H54 (cell line): ENCODE measurements around the gene FGF1.

Experiments used
- DNase-seq: peaks from one replicate; pipeline ENCODE4 v3.0.0; 2011; ENCODE audit warnings: low spot score, mixed read lengths; ENCODE audit not compliant: insufficient read length
- FAIRE-seq: peaks from 3 replicates; lab custom pipeline; 2011; peaks lifted over from hg19 to GRCh38; lab: Jason Lieb, UNC
- POLR2A ChIP-seq: IDR thresholded peaks from 2 replicates; pipeline ENCODE4 v1.6.1; 2011; ENCODE audit warnings: low read depth, mild to moderate bottlenecking, low read length

The FGF1 gene

GRCh38 chr5:142686210-142686734 is 382 bp upstream of the FGF1 start:
- no peak for TF ChIP-seq POLR2A
- FAIRE-seq (no peak), DNase-seq (no peak)

GRCh38 chr5:142684508-142685041 is 1.3 kb downstream of the FGF1 start:
- FAIRE-seq (no peak), DNase-seq (no peak)
- TF ChIP-seq POLR2A = no peak

GRCh38 chr5:142683881-142684505 is 1.9 kb downstream of the FGF1 start:
- no peak for TF ChIP-seq POLR2A
- no peak for FAIRE-seq
- no peak for DNase-seq

DNA sequence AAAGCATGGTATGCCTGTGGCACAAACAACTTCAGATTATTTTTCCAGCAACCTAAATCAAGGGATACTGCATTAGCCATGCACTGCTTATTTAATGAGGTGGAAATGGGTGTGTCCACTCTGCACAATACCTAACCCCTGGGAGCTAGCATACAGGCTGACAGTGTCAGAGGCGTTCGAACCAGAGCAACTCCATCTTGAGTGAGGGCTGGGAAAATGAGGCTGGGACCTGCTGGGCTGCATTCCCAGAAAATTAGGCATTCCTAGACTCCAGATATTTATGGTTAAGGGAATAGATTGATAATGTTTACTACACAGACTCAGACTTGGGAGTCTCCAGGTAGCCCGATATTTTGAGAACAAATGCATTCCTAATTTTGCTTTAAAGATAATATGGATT is 2.8 kb downstream of the FGF1 start:
- no peak for TF ChIP-seq POLR2A
- no peak for DNase-seq
- no peak for FAIRE-seq

DNA sequence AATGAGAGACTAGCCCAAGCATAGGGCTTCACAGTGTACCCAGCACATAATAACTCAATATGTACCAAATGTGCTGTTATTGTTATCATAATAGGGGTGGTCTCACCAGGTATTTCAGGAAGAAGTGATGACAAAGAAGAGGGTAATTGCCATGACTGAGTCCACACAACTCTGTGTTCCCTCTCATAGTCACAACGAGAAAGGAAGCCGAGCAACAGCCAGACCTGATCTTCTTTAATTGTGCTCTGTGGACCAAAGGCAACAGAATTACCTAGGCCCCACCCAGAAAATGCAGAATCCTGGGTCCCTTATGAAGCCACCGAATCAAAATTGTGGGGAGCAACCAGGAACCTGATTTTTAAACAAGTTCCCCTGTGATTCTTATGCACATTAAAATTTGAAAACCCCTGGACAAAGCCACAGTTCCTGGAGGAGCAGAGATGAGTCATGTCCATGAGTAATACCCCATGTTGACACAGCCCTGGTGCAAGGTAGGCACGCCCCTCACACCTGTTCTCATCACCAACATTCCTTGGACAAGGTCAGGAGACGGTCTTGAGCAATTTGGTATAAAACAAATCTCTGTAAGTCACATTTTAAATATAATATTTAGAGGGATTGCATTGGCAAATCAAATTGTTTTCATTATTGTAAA is 5.2 kb downstream of the FGF1 start:
- peak; percentile 57 for DNase-seq
- peak; percentile 33 for FAIRE-seq
- TF ChIP-seq POLR2A = no peak

DNA sequence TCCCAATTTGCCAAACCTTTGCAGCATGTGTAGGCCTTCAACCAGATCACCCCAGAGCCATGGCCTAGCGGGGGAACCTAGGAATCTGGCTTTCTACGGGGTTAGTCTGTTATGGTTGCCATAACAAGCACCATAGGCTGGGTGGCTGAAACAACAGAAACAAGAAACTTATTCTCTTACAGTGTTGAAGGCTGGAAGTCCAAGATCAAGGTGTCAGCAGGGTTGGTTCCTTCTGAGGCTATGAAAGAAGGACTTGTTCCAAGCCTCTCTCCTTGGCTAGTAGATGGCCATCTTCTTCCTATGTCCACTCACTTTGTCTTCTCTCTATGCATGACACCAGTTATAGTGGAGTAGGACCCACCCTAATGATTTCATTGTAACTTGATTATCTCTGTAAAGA is 6.1 kb downstream of the FGF1 start:
- no peak for FAIRE-seq
- no peak for DNase-seq
- no peak for TF ChIP-seq POLR2A

DNA sequence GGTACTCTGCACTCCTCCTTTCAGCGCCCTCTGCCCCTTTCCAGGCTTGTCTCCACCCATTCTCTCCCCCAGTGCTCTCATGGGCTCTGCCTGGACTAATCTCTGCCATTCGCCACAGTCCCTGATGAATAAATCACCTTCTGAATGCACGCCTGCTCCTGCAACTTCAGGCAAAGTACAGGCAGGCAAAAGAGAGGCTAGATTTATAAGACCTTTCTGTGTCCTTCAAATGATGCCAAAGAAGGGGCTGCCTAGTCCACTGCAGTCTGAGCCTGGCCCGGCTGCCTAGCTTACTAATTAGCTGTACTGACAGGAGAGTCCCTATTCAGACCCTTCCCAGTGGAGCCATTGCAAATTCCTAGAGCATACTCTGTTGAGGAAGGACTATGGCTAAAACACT is 7.4 kb downstream of the FGF1 start:
- DNase-seq (no peak), FAIRE-seq (no peak)
- no peak for TF ChIP-seq POLR2A

GRCh38 chr5:142677198-142677597 is 8.7 kb downstream of the FGF1 start:
- no peak for TF ChIP-seq POLR2A
- no peak for FAIRE-seq
- DNase-seq = no peak

- no peak for DNase-seq
- FAIRE-seq = no peak
- TF ChIP-seq POLR2A = no peak
Measured at GRCh38 chr5:142676318-142676717, 9.6 kb downstream of the FGF1 start.

DNA sequence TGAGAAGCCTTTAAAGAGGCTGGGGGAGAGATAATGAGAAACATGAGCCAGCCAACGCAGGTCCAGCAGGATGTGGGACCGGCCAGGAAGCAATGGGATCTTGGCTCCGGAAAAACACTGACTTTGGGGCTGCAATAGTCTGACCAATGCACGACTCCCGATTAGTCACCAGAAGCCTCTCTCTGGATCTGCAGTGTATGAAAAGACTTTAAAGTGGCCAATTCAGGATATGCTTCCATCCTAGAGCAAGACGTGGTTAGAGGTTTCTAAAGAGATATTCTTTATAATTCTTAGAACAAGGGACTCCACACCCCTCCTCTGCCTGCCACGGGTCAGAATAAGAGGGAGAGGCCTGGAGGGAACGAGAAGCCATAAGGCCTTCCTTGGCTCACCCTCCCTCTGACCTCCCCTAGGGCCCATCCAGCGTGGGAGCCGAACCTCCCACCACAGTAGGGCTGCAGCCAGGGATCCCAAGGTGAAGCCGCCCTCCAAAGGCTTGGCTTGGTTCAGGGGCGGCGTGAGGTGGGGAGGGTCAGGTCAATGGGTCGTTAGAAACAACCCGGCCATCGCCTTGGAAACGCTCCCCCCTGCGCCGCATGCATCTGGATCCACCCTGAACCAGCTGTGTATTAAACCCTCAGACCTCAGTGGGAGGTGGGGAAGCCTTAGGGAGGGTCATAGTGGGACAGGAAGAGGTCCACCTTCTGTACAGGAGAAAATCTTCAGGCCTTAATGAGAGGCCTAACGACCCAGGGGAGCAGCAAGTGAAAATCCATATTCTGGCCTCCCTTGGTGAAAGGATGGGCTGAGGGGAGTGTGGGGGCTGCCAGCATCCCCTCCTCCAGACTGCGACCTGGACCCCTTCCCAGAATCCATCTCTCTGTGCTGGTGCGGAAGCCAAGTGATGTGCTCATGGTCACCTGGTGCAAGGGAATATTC is 11.1 kb downstream of the FGF1 start:
- peak; percentile 49 for DNase-seq
- no peak for FAIRE-seq
- TF ChIP-seq POLR2A = no peak

GRCh38 chr5:142671801-142672200 is 14.1 kb downstream of the FGF1 start:
- no peak for TF ChIP-seq POLR2A
- peak; percentile 30 for DNase-seq
- no peak for FAIRE-seq

DNA sequence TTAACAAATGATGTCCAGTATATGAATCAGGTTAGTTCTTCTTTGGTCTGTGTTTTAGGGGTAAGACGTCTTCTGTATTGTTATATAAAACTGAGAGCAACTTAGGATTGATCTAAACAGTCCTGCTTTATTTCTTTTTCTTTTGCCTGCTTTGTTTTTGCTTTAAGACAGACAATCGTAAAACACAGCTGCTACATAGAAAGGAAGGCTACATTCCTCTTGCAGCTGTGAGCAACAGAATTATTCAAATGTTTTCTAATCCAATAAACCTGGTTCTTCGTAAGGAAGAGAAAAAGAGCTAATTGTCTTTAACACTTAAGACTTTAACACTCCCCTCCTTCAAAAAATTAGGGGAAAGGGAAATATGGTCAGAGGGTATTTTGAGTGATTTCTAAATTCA is 14.6 kb downstream of the FGF1 start:
- no peak for TF ChIP-seq POLR2A
- no peak for FAIRE-seq
- DNase-seq = no peak

- FAIRE-seq (no peak), DNase-seq (no peak)
- TF ChIP-seq POLR2A = no peak
Measured at GRCh38 chr5:142670804-142671203, 15.1 kb downstream of the FGF1 start.

GRCh38 chr5:142669477-142669876 is 16.4 kb downstream of the FGF1 start:
- DNase-seq (no peak), FAIRE-seq (no peak)
- TF ChIP-seq POLR2A = no peak
